Caco-2 (cell line): ENCODE data around the gene KNDC1. TPM values are rescaled to one million over a fixed set of nuclear protein-coding genes. Genes with fewer than 3 reads are reported as not detected.
A peak's percentile ranks its signal among the peaks of the same experiment; 100 is the strongest.

Experiments
- BruUV-seq: library from RNA; stranded (reverse); fragments of 400-500 nt; replicated peaks from 2 replicates; lab custom pipeline; 2021; lab: Mats Ljungman, UMichigan
- CTCF ChIA-PET: fragments of 300-600 bp; sonication (Branson Sonifier 250); formaldehyde crosslinking; loops from one replicate; lab custom pipeline; 2022; ENCODE audit warnings: antibody characterized with exemption; lab: Charles Lee
- POLR2A ChIA-PET: fragments of 300-600 bp; sonication (Branson Sonifier 250); formaldehyde crosslinking; loops from one replicate; lab custom pipeline; 2022; ENCODE audit warnings: antibody characterized with exemption; lab: Charles Lee
- DNase-seq, 2 experiments: peaks; one replicate each; pipeline versions ENCODE4 v3.0.0 to v3.0.0-alpha.2; 2020 to 2022
- H3K27me3 ChIP-seq: replicated peaks from 2 replicates; pipeline ENCODE4 v1.6.0; 2011; ENCODE audit warnings: low read length; ENCODE audit not compliant: control insufficient read depth, insufficient read depth
- H3K36me3 ChIP-seq: 2 replicates; pipeline ENCODE4 v1.5.1; 2011; ENCODE audit warnings: low read length; ENCODE audit not compliant: control insufficient read depth, insufficient read depth
- H3K4me1 ChIP-seq: fragments of 250-450 bp; sonication (Bioruptor Pico); 2 replicates; pipeline ENCODE4 v1.5.1; 2020; ENCODE audit warnings: mild to moderate bottlenecking
- H3K4me3 ChIP-seq: 2 replicates; pipeline ENCODE4 v1.5.1; 2011; ENCODE audit warnings: low read depth, mild to moderate bottlenecking, control low read depth, low read length
- H3K9me3 ChIP-seq: fragments of 250-450 bp; sonication (Bioruptor Pico); 2 replicates; pipeline ENCODE4 v1.5.1; 2020; ENCODE audit warnings: mild to moderate bottlenecking, moderate library complexity
- H3K27ac Mint-ChIP-seq: one replicate; pipeline ENCODE4 v1.8.0; 2022; ENCODE audit warnings: mixed read lengths; ENCODE audit not compliant: unreplicated experiment
- H3K27me3 Mint-ChIP-seq: one replicate; pipeline ENCODE4 v1.8.0; 2022; ENCODE audit warnings: mixed read lengths; ENCODE audit not compliant: insufficient read depth, unreplicated experiment
- H3K36me3 Mint-ChIP-seq: one replicate; pipeline ENCODE4 v1.8.0; 2022; ENCODE audit warnings: mild to moderate bottlenecking, mixed read lengths; ENCODE audit not compliant: insufficient read depth, unreplicated experiment
- H3K4me1 Mint-ChIP-seq: one replicate; pipeline ENCODE4 v1.8.0; 2022; ENCODE audit warnings: low read depth, mixed read lengths; ENCODE audit not compliant: unreplicated experiment
- H3K4me3 Mint-ChIP-seq: one replicate; pipeline ENCODE4 v1.8.0; 2022; ENCODE audit warnings: mild to moderate bottlenecking, moderate library complexity, mixed read lengths; ENCODE audit not compliant: unreplicated experiment
- H3K9me3 Mint-ChIP-seq: one replicate; pipeline ENCODE4 v1.8.0; 2022; ENCODE audit warnings: mixed read lengths; ENCODE audit not compliant: unreplicated experiment
- intact Hi-C: fragments of 100-400 bp; cut with micrococcal nuclease; formaldehyde crosslinking; loops from one replicate; pipeline ENCODE4 v1.10.0; 2022; ENCODE audit not compliant: unreplicated experiment
- total RNA-seq: library from RNA; stranded (reverse); gene quantifications from 2 replicates; pipeline ENCODE4 v1.2.3, GENCODE V29; 2022
- TF ChIP-seq, protein P1 (sequence below), 2 experiments: fragments of 200-600 bp in 1 of 2; IDR thresholded peaks; 1 replicate in 1 of 2; 2 replicates in 1 of 2; pipeline versions ENCODE4 v1.5.1 to v1.8.0; 2011 to 2022; ENCODE audit warnings: antibody characterized with exemption in 1 of 2, control low read depth in 1 of 2, inconsistent platforms in 1 of 2, low read depth in 1 of 2, low read length in 1 of 2, mild to moderate bottlenecking in 1 of 2, moderate library complexity in 1 of 2; ENCODE audit not compliant: insufficient read depth in 1 of 2, severe bottlenecking in 1 of 2, unreplicated experiment in 1 of 2

Gene KNDC1
- total RNA-seq, 1 experiment from 2014 or later = 3.2 TPM

- TF ChIP-seq, protein P1, sequence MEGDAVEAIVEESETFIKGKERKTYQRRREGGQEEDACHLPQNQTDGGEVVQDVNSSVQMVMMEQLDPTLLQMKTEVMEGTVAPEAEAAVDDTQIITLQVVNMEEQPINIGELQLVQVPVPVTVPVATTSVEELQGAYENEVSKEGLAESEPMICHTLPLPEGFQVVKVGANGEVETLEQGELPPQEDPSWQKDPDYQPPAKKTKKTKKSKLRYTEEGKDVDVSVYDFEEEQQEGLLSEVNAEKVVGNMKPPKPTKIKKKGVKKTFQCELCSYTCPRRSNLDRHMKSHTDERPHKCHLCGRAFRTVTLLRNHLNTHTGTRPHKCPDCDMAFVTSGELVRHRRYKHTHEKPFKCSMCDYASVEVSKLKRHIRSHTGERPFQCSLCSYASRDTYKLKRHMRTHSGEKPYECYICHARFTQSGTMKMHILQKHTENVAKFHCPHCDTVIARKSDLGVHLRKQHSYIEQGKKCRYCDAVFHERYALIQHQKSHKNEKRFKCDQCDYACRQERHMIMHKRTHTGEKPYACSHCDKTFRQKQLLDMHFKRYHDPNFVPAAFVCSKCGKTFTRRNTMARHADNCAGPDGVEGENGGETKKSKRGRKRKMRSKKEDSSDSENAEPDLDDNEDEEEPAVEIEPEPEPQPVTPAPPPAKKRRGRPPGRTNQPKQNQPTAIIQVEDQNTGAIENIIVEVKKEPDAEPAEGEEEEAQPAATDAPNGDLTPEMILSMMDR (IDR thresholded peaks at IDR 0.05; ENCODE audit: insufficient read depth in 1 of 2, low read depth in 1 of 2, low read length in 1 of 2, severe bottlenecking in 1 of 2, unreplicated experiment in 1 of 2) = no peak
- no TSS peak for BruUV-seq
- DNase-seq = peak in 1 of 2 experiments; percentile 31
- H3K4me1 Mint-ChIP-seq = peaks cover 16% of the 10 kb centered on the region
- no peaks in the 10 kb centered on the region for H3K36me3 ChIP-seq
- no peak overlapping the region for H3K4me3 Mint-ChIP-seq
- no peaks in the 10 kb centered on the region for H3K9me3 ChIP-seq
- ChIA-PET CTCF (no interaction called here), POLR2A (no interaction called here)
- no peak overlapping the region for H3K4me3 ChIP-seq
- H3K27me3 Mint-ChIP-seq = no peaks in the 10 kb centered on the region
- peaks cover 40% of the 10 kb centered on the region for H3K4me1 ChIP-seq
- intact Hi-C loops = loop anchor here (5.0 kb wide), 1 partner anchor 165 kb away; the partner anchor contains the start of genes TUBGCP2 and ZNF511
- H3K36me3 Mint-ChIP-seq = no peaks in the 10 kb centered on the region
- H3K27ac Mint-ChIP-seq = no peak overlapping the region
- no peaks in the 10 kb centered on the region for H3K27me3 ChIP-seq
- peaks cover 5% of the 10 kb centered on the region for H3K9me3 Mint-ChIP-seq
Observed at GRCh38 chr10:133141958-133142340, 18.1 kb upstream of the KNDC1 start.

DNA sequence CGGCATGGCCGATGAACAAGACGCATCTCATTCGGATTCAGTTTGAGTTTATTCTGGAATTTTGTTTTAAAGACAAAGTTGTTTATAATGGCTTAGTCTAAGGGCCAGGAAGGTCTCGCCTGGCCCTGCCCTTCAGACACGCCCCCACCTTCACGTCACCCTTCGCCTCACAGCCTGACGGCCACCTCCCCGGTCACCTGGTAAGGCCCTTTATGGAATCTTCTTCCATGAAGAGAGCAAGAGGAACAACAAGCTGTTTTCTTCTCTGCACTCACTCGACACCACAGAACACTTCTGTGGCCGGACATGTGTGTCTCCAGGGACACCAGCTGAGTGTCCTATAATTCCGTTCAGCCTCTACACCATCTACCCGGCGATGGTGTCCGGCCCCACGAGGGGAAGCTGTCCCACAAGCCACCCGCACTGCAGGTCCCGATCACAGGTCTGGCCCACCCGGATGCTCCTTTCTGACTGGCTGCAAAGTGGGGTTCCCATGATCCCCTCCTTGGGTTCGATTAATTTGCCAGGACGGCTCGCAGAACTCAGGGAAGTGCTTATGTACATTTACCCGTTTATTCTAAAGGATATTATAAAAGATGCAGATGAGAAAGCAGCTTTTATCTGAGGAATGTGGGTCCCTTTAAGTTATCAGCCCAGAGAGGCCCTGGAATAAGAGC lies 17.4 kb upstream of the KNDC1 start:
- peaks cover 16% of the 10 kb centered on the region for H3K4me1 Mint-ChIP-seq
- H3K4me1 ChIP-seq = peaks cover 40% of the 10 kb centered on the region
- no peak overlapping the region for H3K4me3 Mint-ChIP-seq
- H3K36me3 Mint-ChIP-seq = no peaks in the 10 kb centered on the region
- intact Hi-C loops = loop anchor here (5.0 kb wide), 1 partner anchor 165 kb away; the partner anchor contains the start of genes TUBGCP2 and ZNF511
- no peaks in the 10 kb centered on the region for H3K27me3 ChIP-seq
- ChIA-PET POLR2A (no interaction called here), CTCF (interaction anchor here (0.6 to 2.0 kb wide), 6 partner anchors 12 to 115 kb away, joined by 3 to 13 read pairs (median 3); no protein-coding TSS in a partner anchor)
- TF ChIP-seq, protein P1 (IDR thresholded peaks at IDR 0.05; ENCODE audit: insufficient read depth in 1 of 2, low read depth in 1 of 2, low read length in 1 of 2, severe bottlenecking in 1 of 2, unreplicated experiment in 1 of 2) = no peak
- H3K9me3 ChIP-seq = peaks cover 2% of the 10 kb centered on the region; the same call in 1 of the 2 replicates
- no peaks in the 10 kb centered on the region for H3K36me3 ChIP-seq
- peaks cover 12% of the 10 kb centered on the region for H3K9me3 Mint-ChIP-seq
- no TSS peak for BruUV-seq
- no peaks in the 10 kb centered on the region for H3K27me3 Mint-ChIP-seq
- peak in 1 of 2 experiments; percentile 33 for DNase-seq
- H3K4me3 ChIP-seq = no peak overlapping the region
- H3K27ac Mint-ChIP-seq = no peak overlapping the region

DNA sequence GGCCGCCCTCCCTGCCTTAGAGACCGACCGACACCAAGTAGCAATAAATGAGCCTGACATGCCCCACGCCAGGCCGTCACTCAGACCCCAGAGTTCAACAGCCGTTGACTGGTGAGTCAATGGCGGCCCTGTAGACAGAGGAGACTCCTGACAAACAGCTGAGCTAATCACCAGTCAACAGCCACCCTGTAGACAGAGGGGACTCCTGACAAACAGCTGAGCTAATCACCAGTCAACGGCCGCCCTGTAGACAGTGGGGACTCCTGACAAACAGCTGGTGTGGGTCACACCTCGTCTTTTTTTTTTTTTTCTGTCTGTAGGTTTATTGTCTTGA lies 16.9 kb upstream of the KNDC1 start:
- ChIA-PET CTCF (interaction anchor here (0.6 to 2.0 kb wide), 12 partner anchors 9 to 243 kb away, joined by 3 to 16 read pairs (median 6); no protein-coding TSS in a partner anchor), POLR2A (no interaction called here)
- H3K4me3 Mint-ChIP-seq = no peak overlapping the region
- no peak overlapping the region for H3K27ac Mint-ChIP-seq
- H3K4me1 Mint-ChIP-seq = peaks cover 16% of the 10 kb centered on the region
- Histone ChIP-seq H3K27me3 (no peaks in the 10 kb centered on the region), H3K9me3 (peaks cover 3% of the 10 kb centered on the region; the same call in 1 of the 2 replicates), H3K4me1 (peaks cover 40% of the 10 kb centered on the region), H3K36me3 (no peaks in the 10 kb centered on the region), H3K4me3 (no peak overlapping the region)
- no peaks in the 10 kb centered on the region for H3K36me3 Mint-ChIP-seq
- DNase-seq = peak in 1 of 2 experiments; percentile 37
- H3K9me3 Mint-ChIP-seq = peaks cover 17% of the 10 kb centered on the region
- no TSS peak for BruUV-seq
- intact Hi-C loops = loop anchor here (5.0 kb wide), 1 partner anchor 164 kb away; the partner anchor contains the start of genes TUBGCP2 and ZNF511
- H3K27me3 Mint-ChIP-seq = no peaks in the 10 kb centered on the region
- TF ChIP-seq, protein P1 (IDR thresholded peaks at IDR 0.05; ENCODE audit: insufficient read depth in 1 of 2, low read depth in 1 of 2, low read length in 1 of 2, severe bottlenecking in 1 of 2, unreplicated experiment in 1 of 2) = no peak
